GM19035 (cell line): ENCODE measurements around the gene REPS1.
"Not testable (repeated sequence)": the region's sequence is repeated elsewhere in the genome, so short reads cannot be mapped to it uniquely, and the experiment has no call there.

ENCODE experiments used
- ATAC-seq: cut with Tn5 transposase; IDR thresholded peaks from one replicate; pipeline ENCODE4 v1.9.1; 2021; ENCODE audit not compliant: unreplicated experiment

REPS1 gene

DNA sequence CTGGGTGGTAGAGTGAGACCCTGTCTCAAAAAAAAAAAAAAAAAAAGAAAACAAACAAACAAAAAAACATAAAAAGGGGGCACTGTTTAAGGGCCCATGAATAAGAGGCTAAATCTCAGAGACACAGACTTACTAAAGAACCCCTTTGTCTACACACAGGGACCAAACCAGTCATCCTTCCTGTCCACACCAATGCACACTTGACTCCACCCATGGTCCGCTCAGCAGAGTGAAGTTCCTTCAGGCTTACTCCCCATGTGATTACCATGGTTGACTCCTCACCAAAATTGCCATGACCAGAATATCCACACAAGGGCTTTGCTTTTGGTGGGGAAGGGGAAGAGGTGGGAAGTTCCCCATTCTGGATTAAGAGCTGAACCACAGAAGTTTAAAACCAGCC is 19.4 kb upstream of the REPS1 start:
- no peak for ATAC-seq

DNA sequence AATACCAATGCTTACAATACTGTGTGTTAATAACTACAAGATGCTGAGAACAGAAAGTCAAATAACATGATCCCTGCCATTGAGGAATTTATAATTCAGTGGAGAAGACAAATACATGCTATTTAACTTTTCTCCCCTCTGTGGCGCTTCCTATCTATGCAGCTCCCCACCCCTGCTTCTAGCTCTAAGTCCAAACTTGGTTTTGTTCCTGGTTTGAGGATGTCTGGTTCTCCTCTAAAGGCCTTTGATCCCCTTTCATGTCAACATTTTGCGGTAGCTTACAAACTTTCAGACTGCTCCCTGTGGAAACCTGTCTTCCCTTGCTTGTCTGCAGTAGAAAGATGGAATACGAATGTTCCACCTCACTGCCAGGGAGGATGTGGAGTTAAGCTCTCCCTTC is 18.4 kb upstream of the REPS1 start:
- ATAC-seq, result no peak

DNA sequence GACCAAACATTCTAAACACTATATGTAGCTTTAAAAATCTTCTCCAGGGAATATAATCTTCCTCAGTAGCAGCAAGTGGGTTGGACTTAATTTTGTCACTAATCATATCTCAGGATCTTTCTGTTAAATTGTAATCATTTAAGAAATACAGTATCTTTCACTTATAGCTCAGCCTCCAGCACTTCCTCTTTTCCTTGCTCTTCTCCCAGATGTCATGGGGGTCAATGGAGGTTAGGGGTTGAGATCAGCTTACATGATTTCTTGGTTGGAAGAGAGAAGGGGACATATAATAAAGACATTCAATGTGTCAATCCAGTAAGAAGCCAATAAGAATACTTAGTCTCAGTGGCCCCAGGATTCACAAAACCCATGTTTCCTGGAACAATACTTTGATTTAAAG is 15.7 kb upstream of the REPS1 start:
- ATAC-seq, result no peak

DNA sequence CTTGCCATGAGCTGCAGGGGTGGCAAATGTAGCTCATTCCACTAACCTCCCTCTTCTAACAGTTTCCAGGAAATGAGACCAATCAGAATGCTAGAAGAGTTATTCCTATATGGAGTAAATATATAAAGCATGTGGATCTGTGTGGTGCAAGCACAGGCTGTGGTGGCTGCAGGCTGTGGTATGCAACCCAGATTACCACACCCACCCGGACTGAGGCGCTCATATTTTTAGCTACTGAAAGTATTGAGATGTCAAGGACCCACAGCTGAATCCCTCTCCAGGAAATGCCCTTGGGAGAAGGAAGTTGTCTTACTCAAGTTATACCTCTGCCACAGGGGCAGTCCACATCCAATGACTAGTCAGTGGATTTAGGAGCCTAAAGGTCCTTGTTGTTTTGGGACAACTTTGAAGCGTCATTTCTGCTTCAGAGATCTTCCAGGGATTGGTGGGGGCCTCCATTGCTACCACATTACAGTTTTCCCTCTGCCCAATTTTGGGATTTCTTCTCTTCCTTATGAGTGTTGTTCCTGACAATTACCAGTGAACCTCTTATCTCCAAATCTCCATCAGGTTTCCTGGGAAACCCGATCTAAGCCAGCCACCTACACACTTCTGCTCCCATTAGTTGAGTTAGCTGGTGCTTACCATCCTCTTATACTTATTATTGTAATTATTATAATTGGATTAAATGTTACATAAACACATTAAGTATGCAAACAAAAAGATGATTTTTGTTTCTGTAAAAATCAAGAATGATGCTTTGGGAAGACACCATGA is 12.1 kb upstream of the REPS1 start:
- ATAC-seq, result no peak

DNA sequence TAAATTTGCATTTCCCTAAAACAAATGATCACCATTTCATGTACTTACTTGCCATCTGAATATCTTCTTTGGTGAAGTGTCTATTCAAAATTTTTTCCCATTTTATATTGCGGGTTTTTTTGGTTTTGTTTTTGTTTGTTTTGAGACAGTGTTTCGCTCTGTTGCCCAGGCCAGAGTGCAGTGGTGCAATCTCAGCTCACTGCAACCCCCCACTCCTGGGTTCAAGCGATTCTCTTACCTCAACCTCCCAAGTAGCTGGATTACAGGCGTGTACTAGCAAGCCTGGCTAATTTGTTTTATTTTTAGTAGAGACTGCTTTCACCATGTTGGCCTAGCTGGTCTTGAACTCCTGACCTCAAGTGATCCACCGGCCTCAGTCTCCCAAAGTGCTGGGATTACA is 9.1 kb upstream of the REPS1 start:
- no peak for ATAC-seq

DNA sequence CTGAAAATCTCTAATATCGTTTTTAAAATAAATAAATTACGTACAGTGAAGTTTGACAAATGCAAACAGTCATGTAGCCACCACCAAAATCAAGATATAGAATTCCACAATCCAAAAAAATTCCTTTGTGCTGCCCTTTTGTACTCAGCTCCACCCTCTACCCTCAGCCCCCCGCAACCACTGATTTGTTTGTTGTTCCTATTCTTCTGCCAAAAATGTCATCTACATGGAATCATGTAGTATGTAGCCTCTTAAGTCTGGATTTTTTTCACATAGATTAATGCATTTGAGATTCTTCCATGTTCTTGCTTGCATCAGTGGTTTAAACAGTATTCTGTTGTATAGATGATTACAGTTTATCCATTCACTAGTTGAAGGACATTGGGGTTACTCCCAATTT is 8.5 kb upstream of the REPS1 start:
- no peak for ATAC-seq

DNA sequence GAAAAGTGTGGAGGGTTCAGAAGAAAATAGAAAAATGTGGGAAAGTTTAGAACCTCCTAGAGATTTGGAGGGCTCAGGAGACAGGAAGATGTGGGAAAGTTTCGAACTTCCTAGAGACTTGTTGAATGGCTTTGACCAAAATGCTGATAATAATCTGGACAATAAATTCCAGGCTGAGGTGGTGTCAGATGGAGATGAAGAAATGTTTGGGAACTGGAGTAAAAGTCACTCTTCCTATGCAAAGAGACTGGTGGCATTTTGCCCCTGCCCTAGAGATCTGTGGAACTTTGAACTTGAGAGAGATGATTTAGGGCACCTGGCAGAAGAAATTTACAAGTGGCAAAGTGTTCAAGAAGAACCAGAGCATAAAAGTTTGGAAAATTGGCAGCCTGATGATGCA is 5.4 kb upstream of the REPS1 start:
- not testable (repeated sequence) for ATAC-seq

DNA sequence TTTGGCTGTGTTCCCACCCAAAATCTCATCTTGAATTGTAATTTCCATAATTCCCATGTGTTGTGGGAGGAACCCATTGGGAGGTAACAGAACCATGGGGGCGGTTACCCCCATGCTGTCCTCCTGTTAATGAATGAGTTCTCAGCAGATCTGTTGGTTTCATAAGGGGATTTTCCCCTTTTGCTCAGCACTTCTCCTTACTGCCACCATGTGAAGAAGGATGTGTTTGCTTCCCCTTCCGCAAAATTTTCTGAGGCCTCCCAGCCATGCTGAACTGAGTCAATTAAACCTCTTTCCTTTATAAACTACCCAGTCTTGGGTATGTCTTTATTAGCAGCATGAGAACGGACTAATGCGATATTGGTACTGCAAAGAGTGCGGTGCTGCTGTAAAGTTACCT is 4.9 kb upstream of the REPS1 start:
- not testable (repeated sequence) for ATAC-seq

DNA sequence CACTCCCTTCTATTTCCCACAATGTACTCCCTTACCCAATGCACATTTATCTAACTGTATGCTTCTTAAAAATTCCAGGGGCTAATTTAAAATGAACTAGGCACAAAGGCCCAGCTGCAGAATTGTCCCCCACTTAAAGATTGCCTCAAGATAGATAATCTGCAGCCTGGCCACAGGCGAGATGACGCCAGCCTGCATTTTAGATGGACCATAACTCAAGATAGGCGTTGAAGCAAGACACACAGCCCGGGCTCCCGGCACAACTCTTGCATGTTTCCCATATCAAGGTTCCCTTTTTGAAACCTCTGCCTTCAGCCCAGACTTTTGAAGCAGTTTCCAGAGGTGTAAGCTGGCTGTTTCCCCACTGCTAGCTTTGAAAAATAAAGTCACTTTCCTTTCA is 3.2 kb upstream of the REPS1 start:
- no peak for ATAC-seq

DNA sequence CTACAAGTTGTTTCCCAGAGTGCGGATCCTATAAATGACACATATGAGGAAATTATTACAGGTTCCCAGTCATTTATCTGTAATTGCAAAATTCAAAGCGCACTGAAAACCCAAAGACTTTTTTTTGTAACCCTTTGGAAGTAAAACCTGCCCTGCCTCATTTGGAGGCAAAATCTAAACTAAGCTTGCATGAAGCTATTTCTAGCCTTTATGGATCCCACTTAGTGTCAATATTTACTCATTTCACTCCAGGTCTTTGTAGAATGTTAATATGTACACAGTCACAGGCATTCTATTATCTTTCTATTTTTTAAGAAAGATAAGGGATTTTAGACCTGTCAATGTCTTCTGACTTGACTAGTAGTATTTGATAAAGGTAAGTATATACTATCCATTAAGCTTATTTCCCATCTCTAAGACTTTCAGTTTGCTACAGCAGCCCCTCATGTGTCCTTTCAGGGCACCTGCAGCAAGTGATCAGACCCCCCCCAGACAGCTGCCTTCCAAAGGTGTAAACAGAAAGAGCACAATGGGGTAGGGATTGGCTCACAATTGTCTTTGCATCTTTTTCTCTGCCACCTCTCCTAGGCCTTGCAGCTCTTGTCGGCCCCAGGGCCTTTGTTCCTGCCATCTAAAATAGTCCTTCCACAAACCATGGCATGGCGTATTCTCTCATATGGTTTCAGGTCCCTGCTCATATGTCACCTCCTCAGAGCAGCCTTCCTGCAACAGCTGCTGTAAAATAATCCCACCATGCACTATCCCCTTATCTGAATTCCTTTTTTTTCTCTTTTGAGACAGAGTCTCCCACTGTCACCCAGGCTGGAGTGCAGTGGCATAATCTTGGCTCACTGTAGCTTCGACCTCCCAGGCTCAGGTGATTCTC is 1.3 kb upstream of the REPS1 start:
- no peak for ATAC-seq

DNA sequence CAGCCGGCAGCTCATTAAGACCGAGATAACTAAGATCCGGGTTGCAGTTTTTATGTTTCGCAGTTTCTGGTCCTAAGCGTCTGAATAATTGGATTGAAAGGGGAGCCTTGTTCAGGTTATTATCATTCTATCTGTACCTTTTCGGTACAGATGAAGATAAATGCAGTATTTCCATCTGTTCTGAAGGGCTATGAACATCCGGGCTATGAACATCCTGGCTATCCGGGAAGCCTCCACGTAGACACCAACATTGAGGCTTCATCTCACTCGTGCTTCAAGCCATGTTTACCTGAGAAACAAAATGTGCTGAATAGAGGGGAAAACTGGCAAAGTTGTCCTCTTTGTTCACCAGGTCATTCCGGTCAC is 399 bp upstream of the REPS1 start:
- ATAC-seq, result peak; percentile 6

DNA sequence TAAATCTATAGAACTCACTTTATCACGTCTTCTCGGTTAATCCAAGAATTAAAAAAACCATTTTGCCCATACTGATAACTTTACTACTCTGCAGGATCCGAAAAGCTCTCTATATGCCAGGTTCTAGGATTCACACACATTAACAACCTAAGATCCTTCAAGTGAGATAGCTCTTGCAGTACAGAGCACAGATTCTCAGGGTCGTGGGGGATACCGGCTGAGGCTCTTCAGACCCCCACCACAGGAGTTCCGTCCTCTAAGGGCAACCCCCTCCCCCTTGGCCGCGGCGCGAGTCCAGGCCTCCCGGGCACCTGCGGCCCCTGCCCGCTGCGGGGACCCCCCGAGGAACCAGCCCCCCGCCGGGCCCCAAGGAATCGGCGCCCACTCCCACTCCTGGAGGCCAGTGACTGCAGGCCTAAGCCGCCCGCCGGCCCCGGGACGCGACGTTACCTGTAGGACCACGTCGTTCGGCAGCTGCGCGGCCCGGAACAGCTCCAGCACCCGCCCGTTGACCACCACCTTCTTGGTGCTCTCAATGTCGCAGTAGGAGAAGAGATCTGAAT is 892 bp downstream of the REPS1 start:
- peak; percentile 1 for ATAC-seq

DNA sequence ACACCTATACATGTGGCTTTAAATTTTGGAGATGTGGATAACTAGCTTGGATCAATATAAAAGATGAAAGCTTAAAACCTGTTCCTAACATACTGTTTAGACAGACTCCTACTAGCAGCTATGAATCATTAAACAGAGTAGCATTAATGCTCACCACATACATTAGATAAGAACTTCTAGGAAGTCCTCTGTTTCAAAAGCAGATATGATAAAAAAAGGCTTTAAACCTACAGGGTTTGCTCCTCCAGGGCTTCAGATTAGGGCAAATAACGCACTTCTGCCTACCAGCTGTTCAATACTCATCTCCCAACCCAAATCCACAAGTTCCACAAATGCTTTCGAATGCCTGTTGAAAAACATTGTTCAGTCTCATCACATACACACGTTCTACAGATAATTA is 1.5 kb downstream of the REPS1 start:
- no peak for ATAC-seq

DNA sequence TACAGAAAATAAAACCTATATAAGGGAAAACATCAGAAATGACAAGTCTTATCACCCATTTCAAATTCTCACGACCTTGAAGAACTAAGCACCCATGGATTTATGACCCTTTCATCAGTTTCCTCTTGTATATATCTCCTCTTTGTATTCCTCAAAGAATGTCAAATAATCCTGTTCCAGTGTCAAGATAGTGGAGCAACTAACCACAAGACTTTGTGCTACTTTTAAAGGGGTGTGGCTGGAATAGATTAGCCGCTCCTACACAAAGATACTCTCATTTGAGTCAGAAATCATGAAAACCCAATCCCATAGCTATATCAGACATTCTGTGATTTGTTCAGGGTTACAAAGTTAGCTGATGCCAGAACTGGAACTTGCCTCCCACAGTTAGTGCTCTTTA is 6.6 kb downstream of the REPS1 start:
- no peak for ATAC-seq

DNA sequence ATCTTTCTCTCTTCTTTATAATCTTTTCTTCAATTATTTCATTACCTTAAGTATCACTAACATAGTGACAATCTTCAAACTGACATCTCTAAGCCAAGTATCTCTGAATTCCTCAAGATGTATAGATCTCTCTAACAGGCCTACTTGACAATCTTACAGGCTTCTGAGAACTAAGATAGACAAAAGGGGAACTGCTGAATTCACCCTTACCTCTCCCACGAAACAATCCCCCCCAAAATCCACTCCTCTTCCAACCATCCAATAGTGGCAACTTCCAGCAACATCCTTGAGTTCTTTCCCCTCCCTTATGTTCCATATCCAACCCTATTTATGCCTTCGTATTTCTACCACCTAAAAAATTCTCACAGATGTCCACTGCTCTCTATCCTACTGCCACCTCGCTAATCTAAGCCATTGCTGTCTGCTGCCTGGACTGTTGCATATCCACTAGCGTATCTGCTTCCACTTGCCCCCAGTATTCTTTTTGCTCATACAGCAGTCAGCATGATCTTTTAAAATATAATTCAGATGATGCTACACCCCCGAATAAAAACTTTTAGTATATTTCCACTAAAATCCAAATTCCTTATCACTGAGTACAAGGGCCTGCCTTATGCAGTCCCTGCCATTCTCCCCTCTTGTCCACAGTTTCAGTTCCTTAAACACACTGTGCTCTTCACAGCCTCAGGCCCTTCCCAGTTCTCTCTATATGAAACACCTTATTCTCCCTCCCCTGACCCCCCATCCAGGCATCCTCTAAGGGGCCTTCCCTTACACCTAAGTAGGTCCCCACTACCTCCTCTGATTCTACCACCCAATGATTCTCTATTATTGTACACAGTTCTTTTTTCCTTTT is 8.0 kb downstream of the REPS1 start:
- no peak for ATAC-seq

DNA sequence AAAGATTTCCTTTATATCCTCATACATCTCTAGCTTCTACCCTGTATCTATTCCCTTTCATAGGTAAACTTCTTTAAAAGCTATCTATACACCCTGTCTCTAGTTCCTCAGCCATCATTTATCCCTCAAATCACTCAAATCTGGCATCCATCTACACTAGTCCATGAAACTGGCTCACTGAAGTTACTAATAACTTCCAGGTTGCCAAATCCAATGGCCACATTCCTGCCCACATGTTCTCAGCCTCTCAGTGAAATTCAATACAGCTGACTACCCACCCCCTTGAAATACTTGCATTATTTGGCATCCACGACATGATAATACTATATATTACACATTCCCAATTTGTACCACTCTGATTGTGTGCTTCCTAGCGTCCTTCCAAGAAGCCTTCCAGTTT is 8.7 kb downstream of the REPS1 start:
- ATAC-seq, result no peak

DNA sequence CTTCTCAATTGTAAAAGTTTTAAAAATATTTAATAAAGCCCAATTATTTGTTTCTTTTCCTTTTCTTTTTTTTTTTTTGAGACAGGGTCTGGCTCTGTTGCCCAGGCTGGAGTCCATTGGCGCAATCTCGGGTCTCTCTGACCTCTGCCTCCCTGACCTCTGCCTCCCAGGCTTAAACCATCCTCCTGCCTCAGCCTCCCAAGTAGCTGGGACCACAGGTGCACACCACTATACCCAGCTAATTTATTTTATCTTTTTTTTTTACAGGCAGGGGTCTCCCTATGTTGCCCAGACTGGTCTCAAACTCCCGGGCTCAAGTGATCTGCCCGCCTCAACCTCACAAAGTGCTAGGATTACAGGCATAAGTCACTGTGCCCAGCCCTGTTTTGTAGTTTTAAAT is 9.8 kb downstream of the REPS1 start:
- no peak for ATAC-seq

DNA sequence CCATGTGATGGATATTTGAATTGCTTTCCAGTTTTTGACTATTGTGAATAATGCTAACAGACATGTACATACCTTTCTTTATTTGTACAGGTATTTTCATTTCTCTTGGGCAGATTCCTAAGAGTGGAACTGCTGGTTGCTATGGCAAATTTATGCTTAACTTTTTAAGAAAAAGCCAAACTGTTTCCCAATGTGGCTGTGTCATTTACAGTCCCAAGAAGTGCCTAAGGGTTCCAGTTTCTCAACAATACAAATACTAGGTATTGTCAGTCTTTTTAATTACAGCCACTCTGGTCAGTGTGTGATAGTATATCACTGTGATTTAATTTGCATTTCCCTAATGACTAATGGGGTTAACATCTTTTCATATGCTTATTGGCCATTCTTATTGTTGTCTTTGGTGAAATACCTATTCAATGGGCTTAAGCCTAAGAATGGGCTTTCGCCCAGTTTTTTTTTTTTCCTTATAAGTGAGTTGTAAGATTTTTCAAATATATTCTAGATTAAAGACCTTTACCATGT is 10.3 kb downstream of the REPS1 start:
- ATAC-seq, result no peak

DNA sequence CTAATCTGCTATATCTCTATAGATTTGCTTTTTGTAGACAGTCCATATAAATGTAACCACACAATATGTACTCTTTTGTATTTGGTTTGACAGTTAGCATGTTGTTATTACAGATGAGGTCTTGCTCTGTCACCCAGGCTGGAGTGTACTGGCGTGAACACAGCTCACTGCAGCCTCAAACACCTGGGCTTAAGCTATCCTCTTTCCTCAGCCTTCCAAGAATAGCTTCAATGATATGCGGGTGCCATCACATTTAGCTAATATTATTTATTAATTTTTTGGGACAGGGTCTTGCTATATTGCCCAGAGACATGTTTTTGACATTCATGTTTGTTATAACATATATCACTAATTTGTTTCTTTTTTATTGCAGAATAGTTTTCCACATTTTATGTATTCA is 10.8 kb downstream of the REPS1 start:
- ATAC-seq, result no peak

DNA sequence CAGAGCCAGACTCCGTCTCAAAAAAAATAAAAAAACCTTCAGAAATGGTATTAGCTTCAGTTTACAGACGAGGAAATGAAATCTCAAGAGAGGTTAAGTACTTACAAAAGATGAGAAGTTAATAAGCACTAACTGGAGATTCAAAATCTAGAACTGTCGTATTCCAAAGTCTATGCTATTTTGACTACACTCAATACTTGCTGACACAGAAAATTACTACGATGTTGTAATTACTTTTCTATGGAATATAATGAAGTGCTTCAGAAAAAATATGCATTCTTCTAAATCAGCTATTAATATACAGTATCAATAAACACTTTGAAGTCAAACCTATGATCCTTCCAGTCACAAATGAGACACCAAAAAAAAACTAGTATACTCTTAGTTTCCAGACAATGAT is 12.2 kb downstream of the REPS1 start:
- ATAC-seq, result no peak
